Thyroid gland (tissue), 4 donors: ENCODE results near the gene BZW2.

Experiments
- POLR2A ChIP-seq, 2 donors: fragments of 450-650 bp; IDR thresholded peaks; one replicate each; pipeline ENCODE4 v1.6.1; 2017; ENCODE audit warnings: antibody characterized with exemption in 2 of 2, mild to moderate bottlenecking in 2 of 2, moderate library complexity in 1 of 2
- TF ChIP-seq, protein P1 (sequence below), 6 experiments: fragments of 200-600 bp in 3 of 6; fragments of 450-650 bp in 3 of 6; sonication (generic) in 3 of 6; IDR thresholded peaks; one replicate each; pipeline ENCODE4 v1.5.1; 2016 to 2019; ENCODE audit warnings: antibody characterized with exemption in 6 of 6, mild to moderate bottlenecking in 2 of 6, inconsistent platforms in 1 of 6, moderate library complexity in 1 of 6

DNA sequence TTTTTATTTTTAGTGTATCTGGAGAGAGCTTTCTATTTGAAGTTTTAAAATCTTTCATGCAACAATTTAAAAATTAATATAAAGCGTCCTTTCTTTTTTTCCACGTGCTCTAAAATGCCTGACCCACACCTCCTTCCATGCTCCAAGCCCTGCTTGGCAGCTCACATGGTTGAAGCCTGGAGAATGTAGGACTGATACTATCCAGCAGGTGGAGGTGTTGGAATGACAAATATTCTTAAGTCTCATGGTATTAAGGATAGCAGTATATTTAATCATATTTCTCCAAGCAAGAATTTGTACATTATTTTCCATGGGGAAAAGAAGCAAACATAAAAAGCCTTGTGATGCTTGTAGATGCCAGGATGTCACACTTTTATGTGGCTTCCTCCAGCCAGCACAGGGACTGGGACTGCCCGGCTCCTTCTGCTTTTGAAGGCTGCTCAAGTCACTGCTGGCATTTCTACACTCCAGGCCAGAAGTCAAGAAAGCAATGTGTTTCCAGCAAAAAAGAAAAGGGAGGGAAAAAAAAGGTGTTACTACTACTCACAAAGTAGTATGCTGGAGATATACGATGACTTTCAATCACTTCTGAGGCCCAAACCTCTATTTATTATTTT lies 49.7 kb downstream of the BZW2 start:
- TF ChIP-seq, protein P1, sequence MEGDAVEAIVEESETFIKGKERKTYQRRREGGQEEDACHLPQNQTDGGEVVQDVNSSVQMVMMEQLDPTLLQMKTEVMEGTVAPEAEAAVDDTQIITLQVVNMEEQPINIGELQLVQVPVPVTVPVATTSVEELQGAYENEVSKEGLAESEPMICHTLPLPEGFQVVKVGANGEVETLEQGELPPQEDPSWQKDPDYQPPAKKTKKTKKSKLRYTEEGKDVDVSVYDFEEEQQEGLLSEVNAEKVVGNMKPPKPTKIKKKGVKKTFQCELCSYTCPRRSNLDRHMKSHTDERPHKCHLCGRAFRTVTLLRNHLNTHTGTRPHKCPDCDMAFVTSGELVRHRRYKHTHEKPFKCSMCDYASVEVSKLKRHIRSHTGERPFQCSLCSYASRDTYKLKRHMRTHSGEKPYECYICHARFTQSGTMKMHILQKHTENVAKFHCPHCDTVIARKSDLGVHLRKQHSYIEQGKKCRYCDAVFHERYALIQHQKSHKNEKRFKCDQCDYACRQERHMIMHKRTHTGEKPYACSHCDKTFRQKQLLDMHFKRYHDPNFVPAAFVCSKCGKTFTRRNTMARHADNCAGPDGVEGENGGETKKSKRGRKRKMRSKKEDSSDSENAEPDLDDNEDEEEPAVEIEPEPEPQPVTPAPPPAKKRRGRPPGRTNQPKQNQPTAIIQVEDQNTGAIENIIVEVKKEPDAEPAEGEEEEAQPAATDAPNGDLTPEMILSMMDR (IDR thresholded peaks at IDR 0.05) = peak; percentile 9 to 59 (median 38)
- no peak for TF ChIP-seq POLR2A (IDR thresholded peaks at IDR 0.05)
